ENCODE data around the gene C11orf16. TPM values are rescaled to one million over a fixed set of nuclear protein-coding genes. Genes with fewer than 3 reads are reported as not detected.
A peak's percentile ranks its signal among the peaks of the same experiment; 100 is the strongest.
"Not testable (repeated sequence)": the region's sequence is repeated elsewhere in the genome, so short reads cannot be mapped to it uniquely, and the experiment has no call there.

C11orf16 gene
- total RNA-seq, 1 experiment from 2014 or later = not detected

DNA sequence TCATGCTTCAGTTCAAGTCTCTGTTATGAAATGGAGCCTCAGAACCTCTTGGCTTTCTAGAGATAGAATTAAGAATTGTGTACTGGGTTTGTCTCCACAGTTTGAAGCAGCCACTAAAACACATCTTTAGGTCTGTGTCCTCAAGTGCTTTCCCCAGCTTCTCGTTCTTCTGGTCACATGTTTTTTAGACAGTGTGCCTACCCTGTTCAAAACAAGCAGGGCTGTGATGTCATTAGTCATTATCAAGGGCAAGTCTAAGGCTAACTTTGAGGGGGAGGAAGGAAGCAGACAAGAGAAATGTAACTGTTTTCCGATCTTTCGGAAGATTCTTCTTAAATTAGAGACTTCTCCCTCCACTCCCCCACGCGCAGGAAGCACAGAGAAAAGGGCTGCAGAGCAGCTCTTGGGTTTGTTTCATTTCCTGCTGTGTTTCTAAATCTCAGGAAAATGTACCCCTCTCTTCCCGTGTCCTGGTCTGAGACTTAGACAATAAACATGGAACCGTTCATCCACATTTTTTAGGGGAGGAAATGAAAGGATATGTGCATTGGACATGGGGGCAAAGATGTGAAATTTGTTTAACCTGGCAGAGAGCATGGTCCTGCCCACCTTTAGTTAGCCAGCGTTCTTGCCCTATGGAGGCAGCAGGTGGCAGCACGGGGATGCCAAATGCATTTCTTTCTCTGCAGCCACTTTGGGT lies 18.6 kb downstream of the C11orf16 start:
- Histone ChIP-seq H3K27me3 (no peaks in the 10 kb centered on the region), H3K4me3 (no peak overlapping the region), H3K9me3 (no peaks in the 10 kb centered on the region), H3K36me3 (peaks cover 48% of the 10 kb centered on the region)
- DNase-seq = no peak

DNA sequence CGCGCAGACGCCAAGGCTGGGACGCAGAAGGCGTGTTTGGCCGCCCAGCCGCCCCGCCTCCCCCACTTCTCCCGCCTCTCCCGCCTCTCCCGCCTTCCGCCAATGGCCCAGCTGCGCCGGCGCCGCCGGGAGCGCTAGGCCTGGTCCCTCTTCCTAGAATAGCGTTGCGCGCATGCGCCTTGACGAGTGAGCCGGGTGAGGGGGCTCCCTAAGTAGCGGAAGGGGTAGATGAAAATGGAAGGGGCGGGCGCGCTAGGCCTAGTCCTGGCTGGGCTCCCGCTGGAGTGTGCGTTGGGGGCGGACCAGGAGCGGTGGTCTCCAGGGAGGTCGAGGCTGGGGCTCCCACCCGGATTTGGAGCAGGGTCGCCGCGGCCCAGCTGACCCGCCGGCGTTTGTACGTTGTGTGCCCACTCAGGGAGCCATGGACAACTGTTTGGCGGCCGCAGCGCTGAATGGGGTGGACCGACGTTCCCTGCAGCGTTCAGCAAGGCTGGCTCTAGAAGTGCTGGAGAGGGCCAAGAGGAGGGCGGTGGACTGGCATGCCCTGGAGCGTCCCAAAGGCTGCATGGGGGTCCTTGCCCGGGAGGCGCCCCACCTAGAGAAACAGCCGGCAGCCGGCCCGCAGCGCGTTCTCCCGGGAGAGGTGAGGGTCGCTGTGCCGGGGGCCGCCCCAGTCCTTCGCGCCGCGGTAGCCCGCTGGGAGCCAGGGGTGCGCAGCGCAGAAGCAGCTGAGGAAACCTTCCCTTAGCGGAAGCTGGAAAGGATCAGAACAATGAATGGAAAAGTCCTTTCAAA lies 21.5 kb downstream of the C11orf16 start, which contains the start of gene AKIP1:
TSS of gene AKIP1 (plus strand) at position 161 of the 795 bp plus-strand sequence. CDS start at position 422, 261 bp downstream.
- Histone ChIP-seq H3K36me3 (peaks cover 22% of the 10 kb centered on the region), H3K27me3 (no peaks in the 10 kb centered on the region), H3K4me3 (peak within 1 kb of the TSS; percentile 73), H3K9me3 (no peaks in the 10 kb centered on the region)
- DNase-seq = peak; percentile 96

DNA sequence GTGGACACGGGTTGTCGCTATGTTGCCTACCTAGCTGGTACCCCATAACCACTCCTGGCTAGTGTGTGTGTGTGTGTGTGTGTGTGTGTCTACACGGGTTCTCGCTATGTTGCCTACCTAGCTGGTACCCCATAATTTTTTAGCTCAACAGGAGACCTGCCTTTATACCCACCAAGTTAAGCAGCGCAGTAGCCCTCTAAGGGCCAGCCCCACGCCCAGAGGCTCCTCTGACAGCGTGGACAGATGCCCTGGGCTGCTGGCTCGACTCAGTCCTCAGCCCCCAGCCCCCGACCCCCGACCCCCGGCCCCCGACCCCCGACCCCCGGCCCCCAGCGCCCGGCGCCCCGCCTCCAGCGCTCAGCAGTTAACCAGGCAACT lies 22.1 kb downstream of the C11orf16 start:
- DNase-seq = no peak
- peaks cover 18% of the 10 kb centered on the region for H3K36me3 ChIP-seq
- H3K9me3 ChIP-seq = no peaks in the 10 kb centered on the region
- no peaks in the 10 kb centered on the region for H3K27me3 ChIP-seq
- H3K4me3 ChIP-seq = peak overlapping the region; percentile 73

DNA sequence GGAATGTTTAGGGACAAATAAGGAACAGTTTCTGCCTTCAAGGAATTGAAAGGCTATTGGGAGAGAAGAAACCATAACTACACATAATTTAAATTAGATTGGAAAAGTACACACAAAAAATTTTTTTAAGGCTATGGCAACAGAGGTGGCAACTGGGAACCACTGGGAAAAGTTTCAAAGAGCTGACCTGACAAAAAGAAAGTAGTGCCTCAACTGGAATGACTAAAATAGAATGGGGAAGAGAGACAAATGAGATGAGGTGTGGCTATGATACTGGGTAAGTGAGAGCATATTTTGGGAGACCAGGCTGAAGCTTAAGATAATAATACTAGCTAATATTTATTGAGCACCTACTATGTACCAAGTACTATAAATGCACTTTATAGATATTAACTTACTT lies 24.6 kb downstream of the C11orf16 start:
- peaks cover 4% of the 10 kb centered on the region for H3K36me3 ChIP-seq
- H3K27me3 ChIP-seq = no peaks in the 10 kb centered on the region
- DNase-seq = no peak
- no peak overlapping the region for H3K4me3 ChIP-seq
- no peaks in the 10 kb centered on the region for H3K9me3 ChIP-seq

DNA sequence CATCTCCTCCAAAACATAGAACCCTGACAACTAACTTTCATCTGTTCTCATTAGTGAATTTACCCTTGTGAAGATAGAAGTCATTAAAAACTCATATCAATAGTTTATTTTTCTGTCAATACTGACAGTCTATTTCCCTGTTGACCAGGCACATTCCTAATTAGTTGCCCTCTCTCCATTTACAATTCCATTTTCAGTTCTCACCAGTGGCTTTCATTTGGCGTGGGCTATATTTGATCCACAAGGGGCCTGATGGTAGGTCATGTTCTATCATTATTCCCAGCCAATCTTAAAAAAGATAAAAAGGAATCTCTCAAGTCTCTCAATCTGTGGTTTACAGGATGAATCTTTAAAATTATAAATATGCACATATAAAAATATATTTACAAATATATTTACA lies 25.6 kb downstream of the C11orf16 start:
- no peak for DNase-seq
- Histone ChIP-seq H3K4me3 (no peak overlapping the region), H3K9me3 (no peaks in the 10 kb centered on the region), H3K27me3 (no peaks in the 10 kb centered on the region), H3K36me3 (no peaks in the 10 kb centered on the region; the same call in 1 of the 2 replicates)

DNA sequence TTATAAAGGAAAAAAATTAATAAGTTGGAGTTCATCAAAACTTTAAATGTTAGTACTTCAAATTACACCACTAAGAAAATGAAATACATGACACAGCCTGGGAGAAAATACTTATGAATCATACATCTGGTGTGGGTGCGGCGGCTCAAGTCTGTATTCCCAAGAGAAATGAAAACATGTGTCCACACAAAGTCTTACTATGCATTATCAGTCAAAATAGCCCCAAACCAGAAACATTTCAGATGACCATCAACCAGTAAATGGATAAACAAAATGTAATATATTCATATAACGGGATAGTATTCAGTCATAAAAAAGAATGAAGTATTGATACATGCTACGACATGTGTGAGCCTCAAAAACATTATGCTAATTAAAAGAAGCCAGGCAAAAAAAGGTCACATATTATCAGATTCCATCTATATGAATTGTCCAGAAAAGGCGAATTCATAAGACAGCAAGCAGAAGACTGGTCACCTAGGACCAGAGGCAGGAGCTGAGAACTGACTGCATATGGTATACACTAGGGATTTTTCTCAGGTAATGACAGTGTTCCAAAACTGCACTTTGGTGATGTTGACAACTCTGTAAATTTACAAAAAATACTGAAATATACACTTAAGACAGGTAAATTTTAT lies 27.1 kb downstream of the C11orf16 start:
- Histone ChIP-seq H3K36me3 (no peaks in the 10 kb centered on the region), H3K9me3 (no peaks in the 10 kb centered on the region), H3K27me3 (no peaks in the 10 kb centered on the region), H3K4me3 (no peak overlapping the region)
- DNase-seq = peak; percentile 25

DNA sequence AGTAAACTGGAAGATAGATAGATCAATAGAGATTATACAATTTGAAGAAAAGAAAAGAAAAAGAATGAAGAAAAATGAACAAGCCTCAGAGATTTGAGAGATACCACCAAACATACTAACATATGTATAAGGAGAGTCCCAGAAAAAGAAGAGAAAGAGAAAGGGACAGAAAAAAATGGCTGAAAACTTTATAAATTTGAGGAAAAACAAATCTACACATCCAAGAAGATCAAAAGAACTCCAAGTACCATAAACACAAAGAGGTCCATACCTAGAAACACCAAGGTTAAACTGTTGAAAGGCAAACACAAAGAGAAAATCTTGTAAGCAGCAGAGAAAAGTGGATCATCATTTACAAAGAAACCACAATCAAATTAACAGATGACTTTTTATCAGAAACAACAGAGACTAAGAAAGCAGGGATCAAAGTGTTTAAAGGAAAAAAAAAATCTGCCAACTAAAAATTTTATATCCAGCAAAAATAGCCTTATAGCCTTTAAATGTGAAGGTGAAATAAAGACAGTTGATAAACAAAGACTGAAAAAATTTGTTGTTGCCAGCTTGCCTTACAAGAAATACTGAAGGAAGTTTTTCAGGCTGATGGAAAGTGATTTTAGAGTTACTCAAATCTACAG lies 33.5 kb downstream of the C11orf16 start:
- Histone ChIP-seq H3K4me3 (no peak overlapping the region), H3K27me3 (no peaks in the 10 kb centered on the region), H3K9me3 (peaks cover 18% of the 10 kb centered on the region), H3K36me3 (no peaks in the 10 kb centered on the region)
- no peak for DNase-seq

DNA sequence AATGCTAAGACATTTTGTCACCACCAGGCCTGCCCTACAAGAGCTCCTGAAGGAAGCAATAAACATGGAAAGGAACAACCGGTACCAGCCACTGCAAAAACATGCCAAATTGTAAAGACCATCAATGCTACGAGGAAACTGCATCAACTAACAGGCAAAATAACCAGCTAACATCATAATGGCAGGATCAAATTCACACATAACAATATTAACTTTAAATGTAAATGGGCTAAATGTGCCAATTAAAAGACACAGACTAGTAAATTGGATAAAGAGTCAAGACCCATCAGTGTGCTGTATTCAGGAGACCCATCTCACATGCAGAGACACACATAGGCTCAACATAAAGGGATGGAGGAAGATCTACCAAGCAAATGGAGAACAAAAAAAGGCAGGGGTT lies 41.6 kb downstream of the C11orf16 start:
- H3K9me3 ChIP-seq, H3K36me3 ChIP-seq, H3K27me3 ChIP-seq: not testable (repeated sequence)

DNA sequence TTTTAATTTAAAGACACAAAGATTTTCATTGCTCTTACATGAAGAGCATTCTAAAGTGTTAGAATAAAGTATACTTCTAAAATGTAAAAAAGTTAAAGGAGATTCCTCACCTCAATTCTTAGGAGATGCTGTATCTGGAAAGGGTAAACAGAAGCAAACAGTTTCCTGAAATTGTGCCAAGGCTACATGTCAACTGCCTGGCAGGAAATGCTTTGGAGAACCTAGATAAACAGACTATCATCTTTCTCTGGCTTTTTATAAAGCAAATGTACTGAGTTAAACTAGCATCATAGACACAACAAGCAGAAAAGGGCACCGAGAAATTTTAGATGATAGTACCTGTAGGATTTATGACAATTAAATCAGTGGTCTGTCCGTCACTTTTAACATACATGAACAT lies 46.4 kb downstream of the C11orf16 start:
- no peak for DNase-seq
- no peak overlapping the region for H3K4me3 ChIP-seq
- no peaks in the 10 kb centered on the region for H3K36me3 ChIP-seq
- H3K27me3 ChIP-seq = no peaks in the 10 kb centered on the region
- H3K9me3 ChIP-seq = no peaks in the 10 kb centered on the region; the same call in none of the 2 replicates

More for the DNA sequence above, 41.6 kb downstream of the C11orf16 start:
- H3K4me3 ChIP-seq, DNase-seq: not testable (repeated sequence)

DNA sequence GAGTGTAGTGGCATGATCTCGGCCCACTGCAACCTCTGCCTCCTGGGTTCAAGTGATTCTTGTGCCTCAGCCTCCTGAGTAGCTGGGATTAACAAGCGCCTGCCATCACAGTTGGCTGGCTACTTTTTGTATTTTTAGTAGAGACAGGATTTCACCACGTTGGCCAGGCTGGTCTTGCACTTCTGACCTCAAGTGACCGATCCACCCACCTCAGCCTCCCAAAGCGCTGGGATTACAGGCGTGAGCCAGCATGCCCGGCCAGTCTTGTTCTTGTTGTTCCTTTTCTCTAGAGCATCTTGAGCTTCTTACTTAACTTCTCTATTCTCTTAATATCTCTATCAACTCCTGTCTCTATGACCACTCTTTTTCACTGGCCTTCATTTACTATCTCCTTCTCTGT lies 51.2 kb downstream of the C11orf16 start:
- H3K4me3 ChIP-seq, H3K27me3 ChIP-seq, DNase-seq, H3K9me3 ChIP-seq, H3K36me3 ChIP-seq: not testable (repeated sequence)

DNA sequence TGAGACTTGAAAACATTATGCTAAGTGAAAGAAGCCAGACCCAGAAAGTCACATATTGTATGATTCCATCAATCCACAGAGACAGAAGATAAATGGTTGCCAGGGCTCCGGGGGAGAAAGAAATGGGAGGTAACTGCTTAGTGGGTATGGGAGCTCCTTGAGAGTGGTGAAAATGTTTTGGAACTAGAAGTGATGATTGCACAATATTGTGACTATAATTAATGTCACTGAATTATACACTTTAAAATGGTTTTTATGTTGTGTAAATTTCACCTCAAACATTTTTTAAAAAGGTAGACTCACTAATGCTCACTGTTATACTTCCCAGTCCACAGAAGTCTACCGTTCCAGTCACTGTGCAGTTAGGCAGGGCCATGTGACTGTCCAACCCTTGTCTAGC lies 54.0 kb downstream of the C11orf16 start:
- H3K36me3 ChIP-seq = no peaks in the 10 kb centered on the region
- H3K9me3 ChIP-seq = no peaks in the 10 kb centered on the region
- no peak overlapping the region for H3K4me3 ChIP-seq
- no peaks in the 10 kb centered on the region for H3K27me3 ChIP-seq
- no peak for DNase-seq

DNA sequence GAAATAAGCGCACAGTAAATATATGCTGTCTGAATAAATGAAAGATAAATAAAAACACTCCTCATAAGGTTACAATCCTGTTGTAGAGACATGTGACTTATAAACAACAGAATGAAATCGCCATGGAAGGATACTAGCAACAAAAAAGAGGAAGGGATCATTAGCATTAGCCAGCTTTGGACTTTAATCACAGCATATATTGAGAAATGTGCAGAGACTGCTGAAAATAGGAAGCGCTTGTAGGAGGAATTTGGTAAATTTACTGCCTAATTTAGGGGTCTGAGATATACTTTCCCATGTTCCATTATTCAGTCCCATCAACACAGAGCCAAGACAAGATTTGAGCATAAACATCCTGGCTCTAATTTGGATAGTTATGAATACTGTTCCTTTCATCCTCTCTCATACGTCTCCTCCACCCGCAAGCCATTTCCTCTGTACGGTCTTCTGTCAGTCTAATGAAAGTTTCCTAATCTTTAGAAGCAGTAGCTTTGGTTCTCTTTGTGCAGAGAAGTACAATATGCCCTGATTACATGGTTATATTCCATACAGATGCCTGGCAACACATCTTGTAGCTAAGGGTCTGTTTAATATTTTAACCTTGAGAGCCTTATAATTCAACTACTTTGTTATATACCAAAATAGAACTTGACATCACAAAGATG lies 58.9 kb downstream of the C11orf16 start:
- H3K4me3 ChIP-seq = no peak overlapping the region
- DNase-seq = no peak
- H3K9me3 ChIP-seq = no peaks in the 10 kb centered on the region
- no peaks in the 10 kb centered on the region for H3K27me3 ChIP-seq
- no peaks in the 10 kb centered on the region for H3K36me3 ChIP-seq

DNA sequence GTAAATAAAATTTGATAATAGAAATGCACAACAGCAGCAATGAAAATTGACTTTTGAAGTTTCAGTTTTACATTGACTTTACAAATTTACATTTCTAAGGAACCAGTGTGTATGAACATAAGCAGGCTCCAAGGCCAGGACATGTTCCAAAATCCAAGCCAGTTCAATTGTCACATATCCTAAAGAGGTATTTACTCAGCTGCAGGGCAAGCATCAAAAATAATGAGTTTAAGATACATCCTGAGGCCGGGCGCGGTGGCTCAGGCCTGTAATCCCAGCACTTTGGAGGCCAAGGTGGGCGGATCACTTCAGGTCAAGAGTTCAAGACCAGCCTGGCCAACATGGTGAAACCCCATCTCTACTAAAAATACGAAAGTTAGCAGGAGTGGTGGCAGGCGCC lies 60.8 kb downstream of the C11orf16 start:
- Histone ChIP-seq H3K36me3 (no peaks in the 10 kb centered on the region), H3K27me3 (no peaks in the 10 kb centered on the region), H3K9me3 (no peaks in the 10 kb centered on the region), H3K4me3 (no peak overlapping the region; the same call in 1 of the 2 replicates)
- DNase-seq = no peak

DNA sequence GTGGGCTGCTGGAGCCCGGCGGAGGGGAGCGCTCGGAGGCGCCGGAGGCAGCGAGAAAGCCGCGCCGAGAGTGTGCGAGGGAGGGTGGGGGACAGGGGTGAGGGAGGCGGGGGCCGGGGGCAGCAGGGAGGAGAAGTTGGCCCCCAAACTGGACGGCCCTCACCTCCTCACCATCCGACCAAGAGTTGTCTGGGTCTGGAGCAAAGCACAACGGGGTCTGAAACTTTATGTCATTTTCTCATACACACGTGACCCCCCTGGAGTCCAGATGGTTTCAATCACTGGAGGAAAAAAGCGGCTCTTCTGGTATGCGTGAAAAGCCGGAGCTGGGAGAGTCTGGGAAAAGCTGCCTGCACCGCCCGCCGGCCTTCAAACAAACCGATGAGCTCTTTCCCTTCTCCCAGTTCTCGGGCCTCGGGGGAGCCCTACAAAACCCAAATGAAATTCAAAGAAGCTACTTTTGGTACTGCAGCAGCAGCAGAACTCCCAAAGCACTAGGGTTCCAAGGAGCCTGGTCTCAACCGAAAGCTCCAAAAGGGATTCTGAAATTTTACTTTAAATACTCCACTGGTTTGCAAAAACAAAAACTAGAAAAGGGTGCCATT lies 61.5 kb downstream of the C11orf16 start:
- Histone ChIP-seq H3K36me3 (no peaks in the 10 kb centered on the region), H3K4me3 (peak overlapping the region; percentile 83), H3K9me3 (no peaks in the 10 kb centered on the region), H3K27me3 (no peaks in the 10 kb centered on the region)
- peak; percentile 80 for DNase-seq

DNA sequence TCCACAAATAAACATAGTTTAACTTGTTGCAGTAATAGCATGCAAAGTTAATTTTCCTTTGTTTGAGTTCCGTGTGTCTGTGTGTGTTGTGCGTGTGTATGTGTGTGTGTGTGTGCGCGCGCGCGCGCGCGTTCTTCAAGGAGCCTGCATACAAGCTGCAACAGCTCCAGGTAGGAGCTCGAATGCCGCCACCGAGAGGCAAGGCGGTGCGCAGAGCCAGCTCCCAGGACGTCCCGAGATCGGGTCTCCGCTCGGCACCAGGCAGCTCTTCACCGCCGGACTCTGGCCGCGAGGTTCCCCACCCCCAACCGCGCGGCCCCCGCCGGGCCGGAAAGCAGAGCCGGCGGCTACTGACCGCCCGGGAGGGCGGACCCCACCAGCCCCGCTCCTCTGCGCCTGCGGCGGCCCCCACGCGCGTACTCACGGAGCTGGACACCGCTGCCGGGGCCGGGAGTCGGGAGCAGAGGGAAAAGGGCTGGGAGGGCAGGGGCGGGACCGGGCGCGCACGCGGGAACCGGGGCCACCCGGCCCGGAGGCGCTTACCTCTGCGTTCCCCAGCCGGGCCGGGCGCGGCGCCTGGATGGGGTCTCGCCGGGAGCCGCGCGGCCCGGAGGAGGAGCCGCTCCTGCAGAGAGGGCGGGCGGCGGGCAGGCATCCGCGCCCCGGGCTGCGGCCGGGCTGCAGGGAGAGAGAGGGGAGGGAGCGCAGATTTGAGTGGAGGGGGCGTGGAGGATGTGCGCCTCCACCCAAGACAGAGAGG lies 62.2 kb downstream of the C11orf16 start:
- Histone ChIP-seq H3K27me3 (no peaks in the 10 kb centered on the region), H3K36me3 (no peaks in the 10 kb centered on the region), H3K9me3 (no peaks in the 10 kb centered on the region), H3K4me3 (peak overlapping the region; percentile 83)
- peak; percentile 68 for DNase-seq

All from MG63 (cell line).